Heart right ventricle (tissue), 16 donors: Measurements from ENCODE around the gene COL17A1. TPM values are rescaled to one million over a fixed set of nuclear protein-coding genes. Genes with fewer than 3 reads are reported as not detected.

Experiments used
- ATAC-seq, 8 donors: fragments of 200-7000 bp; cut with Tn5 transposase; one replicate each; pipeline ENCODE4 v1.9.1; 2020; ENCODE audit warnings: mild to moderate bottlenecking in 8 of 8, moderate library complexity in 8 of 8, moderate number of reproducible peaks in 1 of 8
- DNase-seq, 2 donors: peaks; one replicate each; pipeline ENCODE4 v3.0.0-alpha.2; 2020
- H3K27ac ChIP-seq, 10 donors: fragments of 200-600 bp; sonication (generic) in 2 of 10; one replicate each; pipeline versions ENCODE4 v1.5.0 to v1.8.0; 2020 to 2022; ENCODE audit warnings: mild to moderate bottlenecking in 3 of 10
- H3K27me3 ChIP-seq, 7 donors: fragments of 200-600 bp; one replicate each; pipeline ENCODE4 v1.8.0; 2021 to 2022; ENCODE audit warnings: mild to moderate bottlenecking in 2 of 7
- H3K36me3 ChIP-seq, 9 donors: fragments of 200-600 bp; sonication (generic) in 1 of 9; one replicate each; pipeline versions ENCODE4 v1.5.0 to v1.8.0; 2020 to 2022; ENCODE audit warnings: mild to moderate bottlenecking in 2 of 9
- H3K4me1 ChIP-seq, 9 donors: fragments of 200-600 bp; sonication (generic) in 1 of 9; one replicate each; pipeline versions ENCODE4 v1.5.0 to v1.8.0; 2020 to 2022; ENCODE audit warnings: mild to moderate bottlenecking in 4 of 9
- H3K4me3 ChIP-seq, 10 donors: fragments of 200-600 bp; sonication (generic) in 2 of 10; one replicate each; pipeline versions ENCODE4 v1.5.0 to v1.8.0; 2020 to 2022; ENCODE audit warnings: mild to moderate bottlenecking in 7 of 10, moderate library complexity in 2 of 10
- H3K9me3 ChIP-seq, 11 donors: fragments of 200-600 bp in 10 of 11; sonication (generic) in 2 of 11; one replicate each; pipeline versions ENCODE4 v1.5.0 to v1.8.0; 2013 to 2022; ENCODE audit warnings: mild to moderate bottlenecking in 2 of 11, control low read depth in 1 of 11, moderate library complexity in 1 of 11
- CTCF ChIP-seq, 9 donors: fragments of 200-600 bp; sonication (generic) in 2 of 9; IDR thresholded peaks; one replicate each; pipeline versions ENCODE4 v1.5.0 to v1.8.0; 2021 to 2022; ENCODE audit warnings: antibody characterized with exemption in 9 of 9, mild to moderate bottlenecking in 5 of 9, moderate library complexity in 1 of 9
- WGBS, 2 donors: extraction: QIAGEN DNeasy Blood & Tissue Kit; methylation state at CpG; one replicate each; pipeline ENCODE4 v1.1.7; 2013; ENCODE audit warnings: inconsistent platforms in 1 of 2; 5-methylcytosine and 5-hydroxymethylcytosine counted together
- intact Hi-C, 10 donors: fragments of 100-400 bp; cut with DNase I; formaldehyde crosslinking; loops; one replicate each; pipeline versions ENCODE4 v1.11.1 to v1.14.2; 2022
- polyA plus RNA-seq, 2 donors: library from polyadenylated mRNA; stranded (reverse); fragments of 200-250 nt; gene quantifications; one replicate each; pipeline ENCODE4 v1.2.3, GENCODE V29; 2013
- total RNA-seq, 10 donors: library from RNA; stranded (reverse); fragmentation: NEBNext Ultra II Directional in 3 of 10; extraction: Animal tissue kit (Norgen Biotek cat#: 25700) in 3 of 10; gene quantifications; one replicate each; pipeline versions ENCODE4 v1.2.1 to v1.2.4, GENCODE V29; 2021 to 2023
- donor health status: Arrhythmogenic right ventricular cardiomyopathy.
- donor health status: ischemic (EF 13 %, LVEDD 7.1; RV severe dilation, severe dysfunction).
- donor health status: healthy with polysubstance abuse.
- donor health status: DM: no; HTN: yes; CAD: no.
- donor health status: DM: no; HTN: no; CAD: no.
- donor health status: ischemic (EF 25% LVEDD 6.9; RV normal size, moderate dysfunction).
- donor health status: ischemic (EF 25% LVEDD 5.7; RV mildly dilated, moderate dysfunction).
- donor health status: healthy.
- donor health status: DM: yes; HTN: yes; CAD: no.
- donor health status: Ischemic cardiomyopathy.
- donor health status: ischemic (EF 35%, LVEDD 5.7; RV mildly dilated, moderate dysfunction).
- donor health status: nonischemic (EF 11% LVEDD 7.7; RV severe dilation, severe dysfunction).
- donor health status: DM: yes; HTN: yes; CAD: no.
- donor health status: PGD.
- donor health status: ischemic (EF 29% LVEDD 5.4; RV normal size, mild dysfunction).
- donor health status: nonischemic (EF 23%, LVEDD 6.1; RV moderate dilation, normal function).

COL17A1 gene
- total and polyA plus RNA-seq, 12 donors, result 0.10 to 0.39 (median 0.16) TPM; not detected in 6

- intact Hi-C loops, result loop anchor here in 2 of 10 donors (5.0 to 10.0 kb wide), 3 partner anchors 73 to 173 kb away; no protein-coding TSS in a partner anchor
- Histone ChIP-seq H3K4me3 (no peak overlapping the region), H3K27ac (no peak overlapping the region), H3K4me1 (no peaks in the 10 kb centered on the region), H3K36me3 (no peaks in the 10 kb centered on the region), H3K27me3 (no peaks in the 10 kb centered on the region), H3K9me3 (no peaks in the 10 kb centered on the region)
- ATAC-seq (no peak), DNase-seq (no peak)
- 87 to 88% methylated on average over 14 of the region's 14 CpGs for WGBS, 2 donors
- no peak for TF ChIP-seq CTCF (IDR thresholded peaks at IDR 0.05)
Measured at GRCh38 chr10:104041891-104042535, 43.7 kb downstream of the COL17A1 start.

- H3K4me3 ChIP-seq, result no peak overlapping the region
- DNase-seq (no peak), ATAC-seq (no peak)
- intact Hi-C loops, result loop anchor here in 2 of 10 donors (5.0 to 10.0 kb wide), 3 partner anchors 74 to 174 kb away; no protein-coding TSS in a partner anchor
- no peaks in the 10 kb centered on the region for H3K4me1 ChIP-seq
- TF ChIP-seq CTCF (IDR thresholded peaks at IDR 0.05), result no peak
- no peaks in the 10 kb centered on the region for H3K9me3 ChIP-seq
- no peak overlapping the region for H3K27ac ChIP-seq
- 81 to 87% methylated on average over 9 of the region's 9 CpGs for WGBS, 2 donors
- no peaks in the 10 kb centered on the region for H3K36me3 ChIP-seq
- H3K27me3 ChIP-seq, result no peaks in the 10 kb centered on the region
Measured at GRCh38 chr10:104040862-104041789, 44.6 kb downstream of the COL17A1 start.

GRCh38 chr10:104040382-104040781 is 45.3 kb downstream of the COL17A1 start:
- ATAC-seq (no peak), DNase-seq (no peak)
- H3K36me3 ChIP-seq, result no peaks in the 10 kb centered on the region
- no peak overlapping the region for H3K4me3 ChIP-seq
- no peaks in the 10 kb centered on the region for H3K4me1 ChIP-seq
- no peaks in the 10 kb centered on the region for H3K27me3 ChIP-seq
- H3K27ac ChIP-seq, result no peak overlapping the region
- intact Hi-C loops, result loop anchor here in 2 of 10 donors (5.0 to 10.0 kb wide), 3 partner anchors 74 to 174 kb away; no protein-coding TSS in a partner anchor
- 74 to 76% methylated on average over 6 of the region's 6 CpGs for WGBS, 2 donors
- no peaks in the 10 kb centered on the region for H3K9me3 ChIP-seq
- TF ChIP-seq CTCF (IDR thresholded peaks at IDR 0.05), result no peak

GRCh38 chr10:104038958-104039752 is 46.5 kb downstream of the COL17A1 start:
- H3K27me3 ChIP-seq, result no peaks in the 10 kb centered on the region
- TF ChIP-seq CTCF (IDR thresholded peaks at IDR 0.05), result no peak
- intact Hi-C loops, result no loop called here
- H3K4me3 ChIP-seq, result no peak overlapping the region
- 92 to 95% methylated on average over 7 of the region's 7 CpGs for WGBS, 2 donors
- DNase-seq (no peak), ATAC-seq (no peak)
- H3K36me3 ChIP-seq, result peaks cover 0 to 3% (median 0%) of the 10 kb centered on the region in 9 donors
- H3K27ac ChIP-seq, result no peak overlapping the region
- no peaks in the 10 kb centered on the region for H3K9me3 ChIP-seq
- peaks cover 0 to 8% (median 0%) of the 10 kb centered on the region in 9 donors for H3K4me1 ChIP-seq
